Measurements from ENCODE around the gene COL25A1. TPM values are rescaled to one million over a fixed set of nuclear protein-coding genes. Genes with fewer than 3 reads are reported as not detected.

COL25A1 gene
- total RNA-seq, 4 donors from 2014 or later: 0.14 to 1.6 (median 0.32) TPM; not detected in 1

- intact Hi-C loops (cut with DNase I; ENCODE audit: low total_unique reads): no loop called here
- TF ChIP-seq POLR2AphosphoS5 (IDR thresholded peaks at IDR 0.05): no peak
- no peak for TF ChIP-seq POLR2A (IDR thresholded peaks at IDR 0.05)
- TF ChIP-seq CTCF (IDR thresholded peaks at IDR 0.05): no peak
- TF ChIP-seq EP300 (IDR thresholded peaks at IDR 0.05; ENCODE audit: low read depth): no peak
These were observed 452.2 kb downstream of the COL25A1 start for GRCh38 chr4:108850219-108850649.

GRCh38 chr4:108849611-108850168, 452.8 kb downstream of the COL25A1 start:
- H3K27ac ChIP-seq: no peak overlapping the region
- H3K9me3 ChIP-seq: no peaks in the 10 kb centered on the region
- no peaks in the 10 kb centered on the region for H3K36me3 ChIP-seq
- H3K27me3 ChIP-seq: no peaks in the 10 kb centered on the region
- intact Hi-C loops (cut with DNase I; ENCODE audit: low total_unique reads) (no loop called here), in situ Hi-C loops (cut with MboI; ENCODE audit: low pct_ligation_motif_present in 1 of 4, low pct_unique_long_range_greater_than_20kb in 1 of 4, low sequenced_read_pairs in 3 of 4) (loop anchor here in 1 of 4 donors (25.0 kb wide), 1 partner anchor 563 kb away; no protein-coding TSS in a partner anchor)
- 40 to 58% methylated on average over 1 to 3 of the region's 3 CpGs for WGBS, 2 donors (ENCODE audit: low coverage in 1 of 2)
- H3K4me1 ChIP-seq: no peaks in the 10 kb centered on the region
- H3K4me3 ChIP-seq: no peak overlapping the region
- no peak for DNase-seq
- TF ChIP-seq CTCF (IDR thresholded peaks at IDR 0.05) (no peak), EP300 (IDR thresholded peaks at IDR 0.05; ENCODE audit: low read depth) (no peak), POLR2A (IDR thresholded peaks at IDR 0.05) (no peak), POLR2AphosphoS5 (IDR thresholded peaks at IDR 0.05) (no peak)

More at GRCh38 chr4:108850219-108850649, 452.2 kb downstream of the COL25A1 start:
- H3K27ac ChIP-seq: no peak overlapping the region
- H3K9me3 ChIP-seq: no peaks in the 10 kb centered on the region
- no peaks in the 10 kb centered on the region for H3K27me3 ChIP-seq
- WGBS, 2 donors (ENCODE audit: low coverage in 1 of 2): 71 to 91% methylated on average over 1 of the region's 1 CpG
- H3K4me1 ChIP-seq: no peaks in the 10 kb centered on the region
- no peak for DNase-seq
- in situ Hi-C loops (cut with MboI; ENCODE audit: low pct_ligation_motif_present in 1 of 4, low pct_unique_long_range_greater_than_20kb in 1 of 4, low sequenced_read_pairs in 3 of 4): no loop called here
- H3K36me3 ChIP-seq: no peaks in the 10 kb centered on the region
- H3K4me3 ChIP-seq: no peak overlapping the region

DNA sequence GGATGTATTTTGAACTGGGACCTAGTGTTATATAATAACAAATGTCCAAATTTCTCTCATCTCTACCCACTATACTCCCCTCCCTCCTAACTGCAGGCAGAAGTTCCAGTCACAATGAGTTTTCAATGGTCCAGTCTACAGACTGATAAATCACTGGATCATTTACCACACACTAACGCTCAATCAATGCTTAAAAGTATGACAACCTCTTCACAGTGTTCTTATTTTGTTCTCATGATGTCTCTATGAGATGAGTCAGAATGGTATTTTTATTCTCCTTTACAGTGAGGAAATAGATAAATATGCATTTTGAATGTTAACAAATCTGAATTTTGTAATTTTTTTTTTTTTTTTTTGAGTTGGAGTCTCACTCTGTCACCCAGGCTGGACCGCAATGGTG, 455.9 kb downstream of the COL25A1 start:
- Histone ChIP-seq H3K9me3 (no peaks in the 10 kb centered on the region), H3K4me3 (no peak overlapping the region), H3K27ac (no peak overlapping the region), H3K36me3 (no peaks in the 10 kb centered on the region), H3K27me3 (no peaks in the 10 kb centered on the region), H3K4me1 (no peaks in the 10 kb centered on the region)
- intact Hi-C loops (cut with DNase I; ENCODE audit: low total_unique reads): no loop called here
- TF ChIP-seq CTCF (IDR thresholded peaks at IDR 0.05): no peak
- TF ChIP-seq EP300 (IDR thresholded peaks at IDR 0.05; ENCODE audit: low read depth): no peak
- TF ChIP-seq POLR2AphosphoS5 (IDR thresholded peaks at IDR 0.05): no peak
- no peak for TF ChIP-seq POLR2A (IDR thresholded peaks at IDR 0.05)
- in situ Hi-C loops (cut with MboI; ENCODE audit: low pct_ligation_motif_present in 1 of 4, low pct_unique_long_range_greater_than_20kb in 1 of 4, low sequenced_read_pairs in 3 of 4): loop anchor here in 1 of 4 donors (25.0 kb wide), 1 partner anchor 566 kb away; no protein-coding TSS in a partner anchor
- WGBS, 2 donors (ENCODE audit: low coverage in 1 of 2): 92 to 100% methylated on average over 2 of the region's 2 CpGs
- no peak for DNase-seq

- H3K9me3 ChIP-seq: no peaks in the 10 kb centered on the region
- H3K4me3 ChIP-seq: no peak overlapping the region
- intact Hi-C loops (cut with DNase I; ENCODE audit: low total_unique reads): loop anchor here (5.0 kb wide), 1 partner anchor 818 kb away; no protein-coding TSS in a partner anchor
- TF ChIP-seq POLR2AphosphoS5 (IDR thresholded peaks at IDR 0.05) (no peak), EP300 (IDR thresholded peaks at IDR 0.05; ENCODE audit: low read depth) (no peak), CTCF (IDR thresholded peaks at IDR 0.05) (no peak), POLR2A (IDR thresholded peaks at IDR 0.05) (no peak)
- in situ Hi-C loops (cut with MboI; ENCODE audit: low pct_ligation_motif_present in 1 of 4, low pct_unique_long_range_greater_than_20kb in 1 of 4, low sequenced_read_pairs in 3 of 4): loop anchor here in 1 of 4 donors (25.0 kb wide), 1 partner anchor 572 kb away; no protein-coding TSS in a partner anchor
- no peak overlapping the region for H3K27ac ChIP-seq
- DNase-seq: no peak
- H3K4me1 ChIP-seq: no peaks in the 10 kb centered on the region
- H3K27me3 ChIP-seq: no peaks in the 10 kb centered on the region
- no peaks in the 10 kb centered on the region for H3K36me3 ChIP-seq
These were observed 462.0 kb downstream of the COL25A1 start for GRCh38 chr4:108840426-108840975.
